PC-3 (cell line): ENCODE measurements around the gene RPS6KA2. TPM values are rescaled to one million over a fixed set of nuclear protein-coding genes. Genes with fewer than 3 reads are reported as not detected.

Experiments used
- ATAC-seq: fragments of 200-7000 bp; cut with Tn5 transposase; 2 replicates; pipeline ENCODE4 v1.9.1; 2020; ENCODE audit warnings: mild to moderate bottlenecking, moderate library complexity
- BruUV-seq: library from RNA; stranded (reverse); fragments of 400-500 nt; replicated peaks from 2 replicates; lab custom pipeline; 2021; lab: Mats Ljungman, UMichigan
- CTCF ChIA-PET: fragments of 300-600 bp; sonication (Branson Sonifier 250); formaldehyde crosslinking; loops from one replicate; lab custom pipeline; 2022; ENCODE audit warnings: antibody characterized with exemption; lab: Charles Lee
- POLR2A ChIA-PET: fragments of 300-600 bp; sonication (Branson Sonifier 250); formaldehyde crosslinking; loops from one replicate; lab custom pipeline; 2022; ENCODE audit warnings: antibody characterized with exemption; ENCODE audit not compliant: unreplicated experiment; lab: Charles Lee
- DNase-seq: peaks from one replicate; pipeline ENCODE4 v3.0.0-alpha.2; 2015
- H2AFZ ChIP-seq: fragments of 300-600 bp; sonication (generic); 2 replicates; pipeline ENCODE4 v1.6.0; 2016; ENCODE audit warnings: antibody characterized with exemption, low read length
- H3F3A ChIP-seq: fragments of 300-600 bp; sonication (generic); one replicate; pipeline ENCODE4 v1.6.0; 2017; ENCODE audit warnings: antibody characterized with exemption, low read length, control low read depth, mild to moderate bottlenecking; ENCODE audit not compliant: unreplicated experiment
- H3K27ac ChIP-seq: fragments of 300-600 bp; sonication (generic); 2 replicates; pipeline ENCODE4 v1.5.1; 2016; ENCODE audit warnings: mild to moderate bottlenecking, low read length
- H3K27me3 ChIP-seq: fragments of 300-600 bp; sonication (generic); 2 replicates; pipeline ENCODE4 v1.6.1; 2016; ENCODE audit warnings: low read length, mixed read lengths
- H3K36me3 ChIP-seq: fragments of 300-600 bp; sonication (generic); 2 replicates; pipeline ENCODE4 v1.6.1; 2016; ENCODE audit warnings: low read depth, mixed run types, low read length, mixed read lengths
- H3K4me1 ChIP-seq: fragments of 300-600 bp; sonication (generic); 2 replicates; pipeline ENCODE4 v1.5.1; 2016; ENCODE audit warnings: low read length; ENCODE audit not compliant: insufficient read depth
- H3K4me2 ChIP-seq: fragments of 300-600 bp; sonication (generic); 2 replicates; pipeline ENCODE4 v1.6.0; 2016; ENCODE audit warnings: low read length
- H3K4me3 ChIP-seq: fragments of 300-600 bp; sonication (generic); 2 replicates; pipeline ENCODE4 v1.5.1; 2016; ENCODE audit warnings: mild to moderate bottlenecking, low read length, mixed read lengths
- H3K79me2 ChIP-seq: fragments of 300-600 bp; sonication (generic); 2 replicates; pipeline ENCODE4 v1.6.1; 2017; ENCODE audit warnings: low read length, mixed read lengths
- H3K9ac ChIP-seq: fragments of 300-600 bp; sonication (generic); 2 replicates; pipeline ENCODE4 v1.6.0; 2016; ENCODE audit warnings: mild to moderate bottlenecking, low read length
- H3K9me2 ChIP-seq: fragments of 300-600 bp; sonication (generic); replicated peaks from 2 replicates; pipeline ENCODE4 v1.6.1; 2016; ENCODE audit warnings: mixed run types, low read length, mixed read lengths
- H3K9me3 ChIP-seq: fragments of 300-600 bp; sonication (generic); 2 replicates; pipeline ENCODE4 v1.6.1; 2016; ENCODE audit warnings: low read length, mixed read lengths
- H4K20me1 ChIP-seq: fragments of 300-600 bp; sonication (generic); 2 replicates; pipeline ENCODE4 v1.6.1; 2016; ENCODE audit warnings: low read length, mixed read lengths
- CTCF ChIP-seq: fragments of 300-600 bp; sonication (generic); conservative IDR thresholded peaks from 2 replicates; pipeline ENCODE4 v1.5.1; 2017; ENCODE audit warnings: antibody characterized with exemption, low read depth, mild to moderate bottlenecking, low read length
- EZH2 ChIP-seq: fragments of 300-600 bp; sonication (generic); IDR thresholded peaks from one replicate; pipeline ENCODE4 v1.6.1; 2017; ENCODE audit warnings: antibody characterized with exemption, mild to moderate bottlenecking, low read length; ENCODE audit not compliant: unreplicated experiment
- EZH2phosphoT487 ChIP-seq: fragments of 300-600 bp; sonication (generic); IDR thresholded peaks from 2 replicates; pipeline ENCODE4 v1.6.1; 2018; ENCODE audit warnings: mild to moderate bottlenecking, antibody characterized with exemption, low read length, borderline replicate concordance
- intact Hi-C: fragments of 100-400 bp; cut with micrococcal nuclease; formaldehyde crosslinking; loops from 2 replicates; pipeline ENCODE4 v1.9.0; 2023
- total RNA-seq: library from RNA; depleted of rRNA; stranded (reverse); fragments of >200 nt; gene quantifications from 2 replicates; pipeline ENCODE4 v1.2.3, GENCODE V29; 2014

The RPS6KA2 gene
- total RNA-seq, 1 experiment from 2014 or later = 5.1 TPM

GRCh38 chr6:166434336-166434735, 192.7 kb downstream of the RPS6KA2 start:
- Histone ChIP-seq H3K9ac (no peak overlapping the region), H2AFZ (no peak overlapping the region), H3K36me3 (no peaks in the 10 kb centered on the region), H3F3A (no peaks in the 10 kb centered on the region), H3K27me3 (no peaks in the 10 kb centered on the region), H3K4me3 (no peak overlapping the region), H3K4me1 (no peaks in the 10 kb centered on the region), H3K27ac (no peak overlapping the region), H4K20me1 (no peaks in the 10 kb centered on the region), H3K79me2 (no peaks in the 10 kb centered on the region), H3K9me2 (no peaks in the 10 kb centered on the region), H3K9me3 (no peaks in the 10 kb centered on the region), H3K4me2 (no peak overlapping the region)
- TF ChIP-seq EZH2 = no peak
- TF ChIP-seq CTCF = no peak
- no peak for TF ChIP-seq EZH2phosphoT487
- DNase-seq (no peak), ATAC-seq (no peak)
- intact Hi-C loops = no loop called here
- ChIA-PET POLR2A (no interaction called here), CTCF (no interaction called here)
- no TSS peak for BruUV-seq

GRCh38 chr6:166433096-166433495, 194.0 kb downstream of the RPS6KA2 start:
- Histone ChIP-seq H2AFZ (no peak overlapping the region), H3K9ac (no peak overlapping the region), H3K9me2 (no peaks in the 10 kb centered on the region), H3K27ac (no peak overlapping the region), H3K79me2 (no peaks in the 10 kb centered on the region), H3K4me2 (no peak overlapping the region), H3K36me3 (no peaks in the 10 kb centered on the region), H3K4me3 (no peak overlapping the region), H3F3A (no peaks in the 10 kb centered on the region), H3K4me1 (no peaks in the 10 kb centered on the region), H3K9me3 (no peaks in the 10 kb centered on the region), H3K27me3 (no peaks in the 10 kb centered on the region), H4K20me1 (no peaks in the 10 kb centered on the region)
- ATAC-seq = no peak
- DNase-seq = no peak
- POLR2A ChIA-PET = no interaction called here
- CTCF ChIA-PET = no interaction called here
- no peak for TF ChIP-seq EZH2
- TF ChIP-seq CTCF = no peak
- TF ChIP-seq EZH2phosphoT487 = no peak
- no TSS peak for BruUV-seq
- intact Hi-C loops = no loop called here

- intact Hi-C loops = no loop called here
- Histone ChIP-seq H3K4me2 (no peak overlapping the region), H3K27me3 (no peaks in the 10 kb centered on the region), H3K79me2 (no peaks in the 10 kb centered on the region), H3F3A (no peaks in the 10 kb centered on the region), H3K4me3 (no peak overlapping the region), H3K4me1 (no peaks in the 10 kb centered on the region), H2AFZ (no peak overlapping the region), H3K36me3 (no peaks in the 10 kb centered on the region), H3K27ac (no peak overlapping the region), H4K20me1 (no peaks in the 10 kb centered on the region), H3K9ac (no peak overlapping the region), H3K9me2 (no peaks in the 10 kb centered on the region), H3K9me3 (no peaks in the 10 kb centered on the region)
- BruUV-seq = no TSS peak
- CTCF ChIA-PET = no interaction called here
- TF ChIP-seq EZH2phosphoT487 = no peak
- DNase-seq = no peak
- POLR2A ChIA-PET = no interaction called here
- ATAC-seq = no peak
Measured at GRCh38 chr6:166430269-166430668, 196.8 kb downstream of the RPS6KA2 start.
